Thoracic aorta (tissue), 2 donors: Measurements from ENCODE around the gene MX1. TPM values are rescaled to one million over a fixed set of nuclear protein-coding genes. Genes with fewer than 3 reads are reported as not detected.

Source experiments
- ATAC-seq: fragments of 150-250 bp; one replicate; pipeline ENCODE4 v1.8.0; 2017; ENCODE audit warnings: low read depth; ENCODE audit not compliant: insufficient number of reproducible peaks, low FRiP score
- DNase-seq: peaks from one replicate; pipeline ENCODE4 v3.0.0-alpha.2; 2020; ENCODE audit warnings: low spot score
- H3K27ac ChIP-seq, 2 donors: fragments of 200-600 bp; sonication (generic); 1 replicate in 1 of 2; 2 replicates in 1 of 2; pipeline ENCODE4 v1.5.1; 2016; ENCODE audit warnings: mild to moderate bottlenecking in 2 of 2, moderate library complexity in 2 of 2
- H3K27me3 ChIP-seq: fragments of 200-600 bp; sonication (generic); replicated peaks from 2 replicates; pipeline ENCODE4 v1.6.0; 2016; ENCODE audit warnings: mild to moderate bottlenecking; ENCODE audit not compliant: insufficient read depth
- H3K36me3 ChIP-seq: fragments of 200-600 bp; sonication (generic); one replicate; pipeline ENCODE4 v1.5.1; 2016
- H3K4me1 ChIP-seq, 2 donors: fragments of 200-600 bp; sonication (generic); 1 replicate in 1 of 2; 2 replicates in 1 of 2; pipeline versions ENCODE4 v1.5.1 to v1.6.0; 2016; ENCODE audit warnings: low read depth in 2 of 2, mild to moderate bottlenecking in 1 of 2; ENCODE audit not compliant: control insufficient read depth in 1 of 2
- H3K4me3 ChIP-seq: fragments of 200-600 bp; sonication (generic); 2 replicates; pipeline ENCODE4 v1.5.1; 2016; ENCODE audit warnings: mild to moderate bottlenecking
- H3K9me3 ChIP-seq: fragments of 200-600 bp; sonication (generic); 2 replicates; pipeline ENCODE4 v1.5.1; 2016
- total RNA-seq, 2 donors: library from RNA; depleted of rRNA; stranded (reverse); fragments of >200 nt; gene quantifications; one replicate each; pipeline versions ENCODE4 v1.1.0 to v1.2.3, GENCODE V29; 2016
- TF ChIP-seq, protein P1 (sequence below): fragments of 200-600 bp; sonication (generic); IDR thresholded peaks from one replicate; pipeline ENCODE4 v1.5.1; 2019; ENCODE audit warnings: antibody characterized with exemption

Gene MX1
- total RNA-seq, 2 donors from 2014 or later: 60.0 to 79.9 TPM

GRCh38 chr21:41475714-41476420, 49.8 kb downstream of the MX1 start:
- Histone ChIP-seq H3K9me3 (no peaks in the 10 kb centered on the region), H3K4me1 (no peaks in the 10 kb centered on the region), H3K4me3 (no peak overlapping the region), H3K27ac (no peak overlapping the region), H3K27me3 (no peaks in the 10 kb centered on the region), H3K36me3 (no peaks in the 10 kb centered on the region)
- no peak for DNase-seq
- ATAC-seq: no peak
- TF ChIP-seq, protein P1, sequence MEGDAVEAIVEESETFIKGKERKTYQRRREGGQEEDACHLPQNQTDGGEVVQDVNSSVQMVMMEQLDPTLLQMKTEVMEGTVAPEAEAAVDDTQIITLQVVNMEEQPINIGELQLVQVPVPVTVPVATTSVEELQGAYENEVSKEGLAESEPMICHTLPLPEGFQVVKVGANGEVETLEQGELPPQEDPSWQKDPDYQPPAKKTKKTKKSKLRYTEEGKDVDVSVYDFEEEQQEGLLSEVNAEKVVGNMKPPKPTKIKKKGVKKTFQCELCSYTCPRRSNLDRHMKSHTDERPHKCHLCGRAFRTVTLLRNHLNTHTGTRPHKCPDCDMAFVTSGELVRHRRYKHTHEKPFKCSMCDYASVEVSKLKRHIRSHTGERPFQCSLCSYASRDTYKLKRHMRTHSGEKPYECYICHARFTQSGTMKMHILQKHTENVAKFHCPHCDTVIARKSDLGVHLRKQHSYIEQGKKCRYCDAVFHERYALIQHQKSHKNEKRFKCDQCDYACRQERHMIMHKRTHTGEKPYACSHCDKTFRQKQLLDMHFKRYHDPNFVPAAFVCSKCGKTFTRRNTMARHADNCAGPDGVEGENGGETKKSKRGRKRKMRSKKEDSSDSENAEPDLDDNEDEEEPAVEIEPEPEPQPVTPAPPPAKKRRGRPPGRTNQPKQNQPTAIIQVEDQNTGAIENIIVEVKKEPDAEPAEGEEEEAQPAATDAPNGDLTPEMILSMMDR: no peak

GRCh38 chr21:41477641-41478318, 51.7 kb downstream of the MX1 start:
- Histone ChIP-seq H3K27ac (no peak overlapping the region), H3K4me1 (no peaks in the 10 kb centered on the region), H3K27me3 (no peaks in the 10 kb centered on the region), H3K4me3 (no peak overlapping the region), H3K9me3 (no peaks in the 10 kb centered on the region), H3K36me3 (no peaks in the 10 kb centered on the region)
- TF ChIP-seq, protein P1: no peak
- ATAC-seq (no peak), DNase-seq (no peak)

GRCh38 chr21:41478319-41479177, 52.5 kb downstream of the MX1 start:
- ATAC-seq: no peak
- Histone ChIP-seq H3K4me1 (no peaks in the 10 kb centered on the region), H3K4me3 (no peak overlapping the region), H3K27ac (no peak overlapping the region), H3K9me3 (no peaks in the 10 kb centered on the region), H3K36me3 (no peaks in the 10 kb centered on the region), H3K27me3 (no peaks in the 10 kb centered on the region)
- no peak for DNase-seq
- TF ChIP-seq, protein P1: no peak

GRCh38 chr21:41479686-41480085, 53.6 kb downstream of the MX1 start:
- no peaks in the 10 kb centered on the region for H3K36me3 ChIP-seq
- DNase-seq (no peak), ATAC-seq (no peak)
- H3K4me1 ChIP-seq: no peaks in the 10 kb centered on the region
- no peaks in the 10 kb centered on the region for H3K27me3 ChIP-seq
- no peak overlapping the region for H3K27ac ChIP-seq
- TF ChIP-seq, protein P1: no peak
- H3K4me3 ChIP-seq: no peak overlapping the region
- H3K9me3 ChIP-seq: no peaks in the 10 kb centered on the region
